GM12878 (cell line): ENCODE measurements around the gene STK32B. TPM values are rescaled to one million over a fixed set of nuclear protein-coding genes. Genes with fewer than 3 reads are reported as not detected.

Experiments used
- ATAC-seq: fragments of 200-7000 bp; cut with Tn5 transposase; 3 replicates; pipeline ENCODE4 v1.9.1; 2020; ENCODE audit warnings: mild to moderate bottlenecking, moderate library complexity
- BruUV-seq: library from RNA; stranded (reverse); fragments of 400-500 nt; replicated peaks from 2 replicates; lab custom pipeline; 2021; lab: Mats Ljungman, UMichigan
- CTCF ChIA-PET: fragments of 300-600 bp; sonication (Branson Sonifier 250); formaldehyde crosslinking; extraction: SDS; loops from one replicate; lab custom pipeline; 2021; ENCODE audit warnings: inconsistent platforms; lab: Yijun Ruan, JAX
- POLR2A ChIA-PET: fragments of 350-600 bp; formaldehyde crosslinking; extraction: SDS; loops from one replicate; lab custom pipeline; 2021; ENCODE audit warnings: inconsistent platforms; lab: Charles Lee
- RAD21 ChIA-PET: fragments of 300-600 bp; sonication (Branson Sonifier 250); formaldehyde crosslinking; loops from one replicate; lab custom pipeline; 2023; ENCODE audit warnings: antibody characterized with exemption; ENCODE audit not compliant: unreplicated experiment; lab: Charles Lee
- SMC1A ChIA-PET: fragments of 300-600 bp; sonication (Branson Sonifier 250); formaldehyde crosslinking; loops from one replicate; lab custom pipeline; 2023; ENCODE audit not compliant: unreplicated experiment, uncharacterized antibody; lab: Charles Lee
- DNase-seq: peaks from one replicate; pipeline ENCODE4 v3.0.0-alpha.2; 2011; ENCODE audit warnings: low read depth, low spot score
- FAIRE-seq: peaks from 3 replicates; lab custom pipeline; 2011; peaks lifted over from hg19 to GRCh38; lab: Jason Lieb, UNC
- H2AFZ ChIP-seq: 2 replicates; pipeline ENCODE4 v1.6.0; 2011; ENCODE audit warnings: low read depth, low read length, control low read depth; ENCODE audit not compliant: control insufficient read depth
- H3K27ac ChIP-seq: 2 replicates; pipeline ENCODE4 v1.5.1; 2011; ENCODE audit warnings: control low read depth; ENCODE audit not compliant: control insufficient read depth, insufficient read depth
- H3K27me3 ChIP-seq, 2 experiments: replicated peaks in 1 of 2; 2 replicates each; pipeline versions ENCODE4 v1.6.0 to v1.6.1; 2011; ENCODE audit warnings: low read length in 1 of 2; ENCODE audit not compliant: control insufficient read depth in 2 of 2, insufficient read depth in 2 of 2
- H3K36me3 ChIP-seq, 2 experiments: 2 replicates each; pipeline ENCODE4 v1.5.1; 2011; ENCODE audit warnings: low read length in 1 of 2; ENCODE audit not compliant: control insufficient read depth in 2 of 2, insufficient read depth in 2 of 2
- H3K4me1 ChIP-seq: 2 replicates; pipeline ENCODE4 v1.6.1; 2011; ENCODE audit warnings: mild to moderate bottlenecking, low read length, moderate library complexity, mixed read lengths; ENCODE audit not compliant: control insufficient read depth, insufficient read depth
- H3K4me2 ChIP-seq: 2 replicates; pipeline ENCODE4 v1.6.0; 2011; ENCODE audit warnings: control low read depth; ENCODE audit not compliant: control insufficient read depth, insufficient read depth
- H3K4me3 ChIP-seq: fragments of 200-600 bp; sonication (generic); 2 replicates; pipeline ENCODE4 v1.5.1; 2016
- H3K79me2 ChIP-seq: 2 replicates; pipeline ENCODE4 v1.6.0; 2011; ENCODE audit warnings: low read length; ENCODE audit not compliant: control insufficient read depth, insufficient read depth
- H3K9ac ChIP-seq: 2 replicates; pipeline ENCODE4 v1.8.0; 2011; ENCODE audit warnings: low read length, control low read depth, mixed read lengths; ENCODE audit not compliant: control insufficient read depth, insufficient read depth
- H3K9me3 ChIP-seq: replicated peaks from 3 replicates; pipeline ENCODE4 v1.5.1; 2011; ENCODE audit warnings: mild to moderate bottlenecking, low read length; ENCODE audit not compliant: control insufficient read depth, insufficient read depth
- H4K20me1 ChIP-seq: 2 replicates; pipeline ENCODE4 v1.6.0; 2011; ENCODE audit not compliant: control insufficient read depth, insufficient read depth
- CREM ChIP-seq: IDR thresholded peaks from 2 replicates; pipeline ENCODE4 v1.6.1; 2014; ENCODE audit warnings: antibody characterized with exemption, low read depth
- EGR1 ChIP-seq, 2 experiments: IDR thresholded peaks; 1 replicate in 1 of 2; 2 replicates in 1 of 2; pipeline ENCODE4 v1.6.1; 2011 to 2012; ENCODE audit warnings: low read depth in 2 of 2, low read length in 2 of 2, borderline replicate concordance in 1 of 2, mild to moderate bottlenecking in 1 of 2, moderate library complexity in 1 of 2
- EZH2 ChIP-seq: IDR thresholded peaks from 2 replicates; pipeline ENCODE4 v1.6.1; 2012; ENCODE audit warnings: low read depth, mild to moderate bottlenecking, control low read depth, inconsistent platforms, low read length, borderline replicate concordance; ENCODE audit not compliant: control insufficient read depth
- FOXK2 ChIP-seq: fragments of 450-650 bp; IDR thresholded peaks from 2 replicates; pipeline ENCODE4 v1.6.1; 2017; ENCODE audit warnings: mild to moderate bottlenecking, moderate library complexity
- HDGF ChIP-seq: fragments of 450-650 bp; IDR thresholded peaks from 2 replicates; pipeline ENCODE4 v1.6.1; 2016; ENCODE audit warnings: antibody characterized with exemption
- KDM1A ChIP-seq: fragments of 200-600 bp; sonication (generic); IDR thresholded peaks from 2 replicates; pipeline ENCODE4 v1.6.1; 2016; ENCODE audit warnings: borderline replicate concordance
- POLR2AphosphoS5 ChIP-seq: IDR thresholded peaks from 2 replicates; pipeline ENCODE4 v1.6.1; 2011; ENCODE audit warnings: mild to moderate bottlenecking, low read length, inconsistent platforms
- RFX5 ChIP-seq: IDR thresholded peaks from 2 replicates; pipeline ENCODE4 v1.6.1; 2011; ENCODE audit warnings: low read depth, low read length, improper control_type of control experiment
- RUNX3 ChIP-seq: IDR thresholded peaks from 2 replicates; pipeline ENCODE4 v1.6.1; 2012; ENCODE audit warnings: low read length, inconsistent platforms
- SKIL ChIP-seq: fragments of 450-650 bp; IDR thresholded peaks from 2 replicates; pipeline ENCODE4 v1.6.1; 2017; ENCODE audit warnings: mild to moderate bottlenecking, low read depth, inconsistent platforms; ENCODE audit not compliant: poor library complexity, severe bottlenecking
- STAT3 ChIP-seq: IDR thresholded peaks from 2 replicates; pipeline ENCODE4 v1.6.1; 2011; ENCODE audit warnings: low read depth, low read length, improper control_type of control experiment
- TAF1 ChIP-seq: IDR thresholded peaks from 2 replicates; pipeline ENCODE4 v1.6.1; 2011; ENCODE audit warnings: mild to moderate bottlenecking, low read depth, low read length, borderline replicate concordance
- TCF3 ChIP-seq: IDR thresholded peaks from 2 replicates; pipeline ENCODE4 v1.6.1; 2012; ENCODE audit warnings: low read depth, mild to moderate bottlenecking, low read length, borderline replicate concordance; ENCODE audit not compliant: insufficient read depth
- USF2 ChIP-seq: IDR thresholded peaks from 2 replicates; pipeline ENCODE4 v1.6.1; 2011; ENCODE audit warnings: low read depth, low read length, improper control_type of control experiment, borderline replicate concordance
- ZBTB4 ChIP-seq: fragments of 450-650 bp; formaldehyde crosslinking; IDR thresholded peaks from 2 replicates; pipeline ENCODE4 v1.4.0; 2022; ENCODE audit warnings: mild to moderate bottlenecking, moderate library complexity
- ZNF274 ChIP-seq: IDR thresholded peaks from one replicate; pipeline ENCODE4 v1.8.0; 2011; ENCODE audit not compliant: insufficient read length, insufficient read depth
- WGBS: methylation state at CpG from one replicate; pipeline ENCODE4 v1.1.6; 2016; ENCODE audit warnings: low lambda C conversion rate; ENCODE audit not compliant: insufficient replicate concordance, insufficient coverage; ENCODE audit errors: missing lambda C conversion rate; 5-methylcytosine and 5-hydroxymethylcytosine counted together
- in situ Hi-C: fragments of 300-500 bp; cut with MboI; formaldehyde crosslinking; loops from 9 replicates; pipeline ENCODE4 v1.14.3; 2018; ENCODE audit warnings: mixed read lengths
- intact Hi-C: fragments of 100-400 bp; cut with micrococcal nuclease; formaldehyde crosslinking; loops from one replicate; pipeline ENCODE4 v1.14.2; 2022; ENCODE audit not compliant: unreplicated experiment
- polyA plus RNA-seq, 11 experiments: library from polyadenylated mRNA; depleted of rRNA in 4 of 11; unstranded in 6 of 11; stranded (reverse) in 5 of 11; fragments of >200 nt; fragmentation: Nextera tagmentation in 4 of 11; fragmentation: Illumina TruSeq in 1 of 11; extraction: Ambion mirVana in 4 of 11; extraction: Trizol in 1 of 11; gene quantifications; 1 replicate in 1 of 11; 2 replicates in 10 of 11; pipeline versions ENCODE4 v1.2.1 to v1.2.3, GENCODE V29; 2011 to 2016; ENCODE audit warnings: inconsistent platforms in 2 of 11, missing spikeins in 2 of 11, low read depth in 1 of 11
- total RNA-seq, 4 experiments: library from RNA; depleted of rRNA in 3 of 4; stranded (reverse); fragments of >200 nt in 3 of 4; fragmentation: Illumina TruSeq in 1 of 4; extraction: Trizol in 1 of 4; gene quantifications; 2 replicates each; pipeline versions ENCODE4 v1.2.1 to v1.2.3, GENCODE V29; 2013 to 2021

STK32B gene
- total and polyA plus RNA-seq, 10 of the 15 experiments (the other 5 are each of a cell fraction or from before 2014, with no cell fraction given), result 0.04 to 0.12 (median 0.08) TPM; not detected in 7

GRCh38 chr4:5050520-5051277 is 581 bp upstream of the STK32B start (continued):
- TF ChIP-seq FOXK2, result no peak

GRCh38 chr4:5052204-5052702 is 973 bp downstream of the STK32B start:
- intact Hi-C loops (no loop called here), in situ Hi-C loops (no loop called here)
- FAIRE-seq (no peak), ATAC-seq (no peak), DNase-seq (no peak)
- RAD21 ChIA-PET, result no interaction called here
- H3K4me1 ChIP-seq, result no peaks in the 10 kb centered on the region
- no peaks in the 10 kb centered on the region for H3K36me3 ChIP-seq
- POLR2A ChIA-PET, result no interaction called here
- no peaks in the 10 kb centered on the region for H4K20me1 ChIP-seq
- no peak overlapping the region for H2AFZ ChIP-seq
- CTCF ChIA-PET, result no interaction called here
- H3K4me2 ChIP-seq, result no peak overlapping the region
- H3K9me3 ChIP-seq, result no peaks in the 10 kb centered on the region; the same call in 2 of the 3 replicates
- no peak overlapping the region for H3K4me3 ChIP-seq
- no TSS peak for BruUV-seq
- no peak overlapping the region for H3K9ac ChIP-seq
- H3K79me2 ChIP-seq, result no peaks in the 10 kb centered on the region
- peaks cover 5 to 12% of the 10 kb centered on the region in 2 experiments for H3K27me3 ChIP-seq
- no peak overlapping the region for H3K27ac ChIP-seq
- 26% methylated on average over 18 of the region's 18 CpGs for WGBS
- SMC1A ChIA-PET, result no interaction called here
- TF ChIP-seq CREM (no peak), TCF3 (no peak), HDGF (no peak), ZBTB4 (no peak), RFX5 (no peak), SKIL (no peak), STAT3 (no peak), EZH2 (no peak), USF2 (no peak), POLR2AphosphoS5 (no peak), RUNX3 (no peak), TAF1 (no peak), ZNF274 (no peak), EGR1 (IDR thresholded peaks at IDR 0.05; ENCODE audit: borderline replicate concordance in 1 of 2, low read depth in 2 of 2, low read length in 2 of 2) (no peak), KDM1A (no peak)
